Transverse colon (tissue), 4 donors: Measurements from ENCODE around the gene AGPAT4. TPM values are rescaled to one million over a fixed set of nuclear protein-coding genes. Genes with fewer than 3 reads are reported as not detected.

Experiments used
- DNase-seq: peaks from one replicate; pipeline ENCODE4 v3.0.0-alpha.2; 2019
- H3K27ac ChIP-seq, 4 donors: fragments of 200-600 bp; sonication (generic); 2 replicates each; pipeline ENCODE4 v1.5.1; 2016 to 2018; ENCODE audit warnings: inconsistent platforms in 4 of 4
- H3K27me3 ChIP-seq: fragments of 200-600 bp; sonication (generic); 2 replicates; pipeline ENCODE4 v1.5.1; 2017; ENCODE audit warnings: inconsistent platforms
- H3K36me3 ChIP-seq, 4 donors: fragments of 200-600 bp; sonication (generic); 2 replicates each; pipeline ENCODE4 v1.5.1; 2017 to 2019; ENCODE audit warnings: inconsistent platforms in 4 of 4
- H3K4me1 ChIP-seq, 4 donors: fragments of 200-600 bp; sonication (generic); 2 replicates each; pipeline ENCODE4 v1.5.1; 2017 to 2020; ENCODE audit warnings: inconsistent platforms in 4 of 4
- H3K4me3 ChIP-seq, 4 donors: fragments of 200-600 bp; sonication (generic); 1 replicate in 1 of 4; 2 replicates in 3 of 4; pipeline versions ENCODE4 v1.5.1 to v1.6.1; 2017 to 2019; ENCODE audit warnings: inconsistent platforms in 4 of 4
- H3K9me3 ChIP-seq, 2 donors: fragments of 200-600 bp; sonication (generic); 2 replicates each; pipeline ENCODE4 v1.5.1; 2017 to 2019; ENCODE audit warnings: inconsistent platforms in 2 of 2
- EP300 ChIP-seq: sonication (generic); formaldehyde crosslinking; IDR thresholded peaks from one replicate; pipeline ENCODE4 v1.6.1; 2017; ENCODE audit warnings: antibody characterized with exemption, low read depth
- POLR2A ChIP-seq: fragments of 450-650 bp; IDR thresholded peaks from one replicate; pipeline ENCODE4 v1.6.1; 2016; ENCODE audit warnings: antibody characterized with exemption, mild to moderate bottlenecking, moderate library complexity
- POLR2AphosphoS5 ChIP-seq, 3 donors: sonication (generic); formaldehyde crosslinking; IDR thresholded peaks; one replicate each; pipeline ENCODE4 v1.6.1; 2016; ENCODE audit warnings: antibody characterized with exemption in 3 of 3
- WGBS, 2 donors: methylation state at CpG; one replicate each; pipeline ENCODE4 v1.1.5; 2018; ENCODE audit warnings: low coverage in 1 of 2; 5-methylcytosine and 5-hydroxymethylcytosine counted together
- in situ Hi-C, 4 donors: fragments of 200-750 bp; cut with MboI; loops; one replicate each; pipeline versions ENCODE4 v1.15.0 to v1.15.1; 2017; ENCODE audit warnings: low sequenced_read_pairs in 3 of 4, low pct_ligation_motif_present in 1 of 4, low pct_unique_long_range_greater_than_20kb in 1 of 4
- intact Hi-C: fragments of 100-400 bp; cut with DNase I; formaldehyde crosslinking; loops from one replicate; pipeline ENCODE4 v1.15.1; 2023; ENCODE audit warnings: low total_unique reads
- total RNA-seq, 4 donors: library from RNA; depleted of rRNA; stranded (reverse); fragments of >200 nt; gene quantifications; one replicate each; pipeline ENCODE4 v1.1.0, GENCODE V29; 2016
- TF ChIP-seq, protein P1 (sequence below), 5 experiments: fragments of 200-600 bp in 3 of 5; fragments of 450-650 bp in 2 of 5; sonication (generic) in 3 of 5; IDR thresholded peaks; 1 replicate in 2 of 5; 2 replicates in 3 of 5; pipeline ENCODE4 v1.5.1; 2016 to 2017; ENCODE audit warnings: antibody characterized with exemption in 5 of 5, inconsistent platforms in 3 of 5, mild to moderate bottlenecking in 2 of 5, moderate library complexity in 1 of 5

The AGPAT4 gene
- total RNA-seq, 4 donors from 2014 or later = 2.2 to 6.4 (median 4.4) TPM

- no peak overlapping the region for H3K27ac ChIP-seq
- in situ Hi-C loops (loop anchor here in 1 of 4 donors (25.0 kb wide), 1 partner anchor 224 kb away; no protein-coding TSS in a partner anchor), intact Hi-C loops (no loop called here)
- no peaks in the 10 kb centered on the region for H3K4me1 ChIP-seq
- no peak overlapping the region for H3K4me3 ChIP-seq
- 72 to 86% methylated on average over 6 to 12 of the region's 12 CpGs for WGBS, 2 donors
- DNase-seq = no peak
- no peaks in the 10 kb centered on the region for H3K36me3 ChIP-seq
- H3K27me3 ChIP-seq = no peaks in the 10 kb centered on the region
- TF ChIP-seq, protein P1, sequence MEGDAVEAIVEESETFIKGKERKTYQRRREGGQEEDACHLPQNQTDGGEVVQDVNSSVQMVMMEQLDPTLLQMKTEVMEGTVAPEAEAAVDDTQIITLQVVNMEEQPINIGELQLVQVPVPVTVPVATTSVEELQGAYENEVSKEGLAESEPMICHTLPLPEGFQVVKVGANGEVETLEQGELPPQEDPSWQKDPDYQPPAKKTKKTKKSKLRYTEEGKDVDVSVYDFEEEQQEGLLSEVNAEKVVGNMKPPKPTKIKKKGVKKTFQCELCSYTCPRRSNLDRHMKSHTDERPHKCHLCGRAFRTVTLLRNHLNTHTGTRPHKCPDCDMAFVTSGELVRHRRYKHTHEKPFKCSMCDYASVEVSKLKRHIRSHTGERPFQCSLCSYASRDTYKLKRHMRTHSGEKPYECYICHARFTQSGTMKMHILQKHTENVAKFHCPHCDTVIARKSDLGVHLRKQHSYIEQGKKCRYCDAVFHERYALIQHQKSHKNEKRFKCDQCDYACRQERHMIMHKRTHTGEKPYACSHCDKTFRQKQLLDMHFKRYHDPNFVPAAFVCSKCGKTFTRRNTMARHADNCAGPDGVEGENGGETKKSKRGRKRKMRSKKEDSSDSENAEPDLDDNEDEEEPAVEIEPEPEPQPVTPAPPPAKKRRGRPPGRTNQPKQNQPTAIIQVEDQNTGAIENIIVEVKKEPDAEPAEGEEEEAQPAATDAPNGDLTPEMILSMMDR (IDR thresholded peaks at IDR 0.05) = no peak
- TF ChIP-seq POLR2AphosphoS5 (IDR thresholded peaks at IDR 0.05) = no peak
- no peak for TF ChIP-seq EP300
- no peak for TF ChIP-seq POLR2A
- H3K9me3 ChIP-seq = no peaks in the 10 kb centered on the region
Measured at GRCh38 chr6:161137839-161138542, 135.9 kb downstream of the AGPAT4 start.

DNA sequence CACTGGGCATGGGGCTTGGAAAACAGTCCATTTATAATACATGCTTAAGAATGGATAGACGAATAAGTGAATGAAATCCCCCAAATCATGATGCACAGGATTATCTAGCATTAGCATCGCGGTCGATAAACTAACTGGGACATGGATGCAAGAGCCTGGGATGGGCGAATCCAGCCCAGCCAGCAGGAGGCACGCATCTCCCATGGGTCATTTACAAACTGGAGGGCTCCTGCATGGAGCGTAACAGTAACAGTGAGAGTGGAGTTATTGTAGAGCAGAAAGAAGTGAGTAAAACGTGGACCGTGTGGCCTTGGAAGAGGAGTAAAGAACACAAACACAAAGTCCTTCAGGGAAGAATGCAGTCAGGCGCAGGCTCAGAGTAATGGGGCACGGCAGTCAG is 136.5 kb downstream of the AGPAT4 start:
- H3K27ac ChIP-seq = no peak overlapping the region
- no peaks in the 10 kb centered on the region for H3K36me3 ChIP-seq
- WGBS, 2 donors = 77 to 91% methylated on average over 5 to 11 of the region's 11 CpGs
- H3K27me3 ChIP-seq = no peaks in the 10 kb centered on the region
- in situ Hi-C loops = loop anchor here in 1 of 4 donors (25.0 kb wide), 1 partner anchor 225 kb away; no protein-coding TSS in a partner anchor
- H3K4me1 ChIP-seq = no peaks in the 10 kb centered on the region
- TF ChIP-seq POLR2A (no peak), EP300 (no peak), POLR2AphosphoS5 (IDR thresholded peaks at IDR 0.05) (no peak)
- TF ChIP-seq, protein P1 (IDR thresholded peaks at IDR 0.05) = no peak
- H3K4me3 ChIP-seq = no peak overlapping the region
- H3K9me3 ChIP-seq = no peaks in the 10 kb centered on the region
- DNase-seq = no peak
- intact Hi-C loops = no loop called here

GRCh38 chr6:161136655-161137054 is 137.2 kb downstream of the AGPAT4 start:
- no peaks in the 10 kb centered on the region for H3K27me3 ChIP-seq
- WGBS, 2 donors = 97% methylated on average over 11 of the region's 11 CpGs; no CpG with 5 or more reads in 1 of the 2 donors
- no peak overlapping the region for H3K27ac ChIP-seq
- H3K36me3 ChIP-seq = no peaks in the 10 kb centered on the region
- intact Hi-C loops (no loop called here), in situ Hi-C loops (loop anchor here in 1 of 4 donors (25.0 kb wide), 1 partner anchor 226 kb away; no protein-coding TSS in a partner anchor)
- DNase-seq = no peak
- TF ChIP-seq EP300 (no peak), POLR2A (no peak), POLR2AphosphoS5 (IDR thresholded peaks at IDR 0.05) (no peak)
- TF ChIP-seq, protein P1 (IDR thresholded peaks at IDR 0.05) = no peak
- H3K4me3 ChIP-seq = no peak overlapping the region
- H3K4me1 ChIP-seq = no peaks in the 10 kb centered on the region
- H3K9me3 ChIP-seq = no peaks in the 10 kb centered on the region

DNA sequence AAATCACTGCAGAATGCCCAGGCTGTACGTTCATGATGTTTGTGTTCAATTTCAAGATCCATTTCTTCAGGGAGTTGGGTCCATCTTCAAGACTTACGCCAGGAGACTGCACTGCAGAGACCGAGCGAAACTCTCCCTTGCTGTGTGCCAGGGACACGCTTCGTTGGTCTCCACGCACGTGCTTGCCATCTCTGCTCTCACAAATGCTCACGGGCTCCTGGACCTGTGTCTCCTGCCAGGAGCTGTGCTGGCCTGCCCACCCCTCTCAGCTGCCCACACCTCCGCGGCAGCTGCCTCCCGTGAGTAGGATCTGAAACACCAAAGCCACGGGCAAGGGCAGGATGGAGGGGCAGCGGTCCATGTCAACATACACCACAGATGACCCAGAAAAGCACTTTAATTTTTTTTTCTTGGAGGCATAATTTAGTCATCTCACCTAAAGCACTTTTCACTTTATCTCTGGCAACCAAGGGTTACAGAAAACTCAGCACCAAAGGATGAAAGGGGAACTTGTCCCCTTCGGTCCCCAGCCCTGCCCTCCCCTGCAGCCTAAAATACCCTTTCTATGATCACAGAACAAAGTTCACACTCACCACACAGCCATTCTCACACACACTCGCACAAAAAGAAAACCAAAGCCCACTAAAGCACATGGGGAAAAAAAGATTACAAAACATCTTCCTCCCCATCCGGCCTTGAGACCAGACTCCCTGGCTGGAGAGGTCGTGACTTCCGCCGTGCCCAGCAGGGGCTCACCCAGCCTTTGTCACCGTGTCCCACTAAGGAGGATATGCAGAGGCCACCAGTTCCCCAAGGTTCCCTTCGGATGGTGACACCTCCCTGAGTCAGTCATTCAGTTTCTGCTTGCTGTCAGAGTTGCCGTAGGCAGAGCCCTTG is 137.9 kb downstream of the AGPAT4 start:
- TF ChIP-seq POLR2AphosphoS5 (IDR thresholded peaks at IDR 0.05) = no peak
- no peak for TF ChIP-seq POLR2A
- TF ChIP-seq EP300 = no peak
- TF ChIP-seq, protein P1 (IDR thresholded peaks at IDR 0.05) = no peak
- H3K27ac ChIP-seq = no peak overlapping the region
- H3K27me3 ChIP-seq = no peaks in the 10 kb centered on the region
- 73 to 86% methylated on average over 2 to 23 of the region's 23 CpGs for WGBS, 2 donors
- no peak for DNase-seq
- H3K36me3 ChIP-seq = no peaks in the 10 kb centered on the region
- H3K4me3 ChIP-seq = no peak overlapping the region
- in situ Hi-C loops = loop anchor here in 1 of 4 donors (25.0 kb wide), 1 partner anchor 226 kb away; no protein-coding TSS in a partner anchor
- no peaks in the 10 kb centered on the region for H3K9me3 ChIP-seq
- H3K4me1 ChIP-seq = no peaks in the 10 kb centered on the region
- intact Hi-C loops = no loop called here
